Measurements from ENCODE around the gene DUSP12.

- TF ChIP-seq POLR2AphosphoS5 (IDR thresholded peaks at IDR 0.05) (peak; percentile 87 to 95 (median 90)), CTCF (IDR thresholded peaks at IDR 0.05) (no peak), POLR2A (IDR thresholded peaks at IDR 0.05) (peak; percentile 80 to 81)
Observed at GRCh38 chr1:161766102-161766981, 16.8 kb downstream of the DUSP12 start, which contains the start of gene ATF6.
